ENCODE data around the gene EPHB2. TPM values are rescaled to one million over a fixed set of nuclear protein-coding genes. Genes with fewer than 3 reads are reported as not detected.

EPHB2 gene
- polyA plus RNA-seq, 1 donor from 2014 or later = 22.8 TPM

DNA sequence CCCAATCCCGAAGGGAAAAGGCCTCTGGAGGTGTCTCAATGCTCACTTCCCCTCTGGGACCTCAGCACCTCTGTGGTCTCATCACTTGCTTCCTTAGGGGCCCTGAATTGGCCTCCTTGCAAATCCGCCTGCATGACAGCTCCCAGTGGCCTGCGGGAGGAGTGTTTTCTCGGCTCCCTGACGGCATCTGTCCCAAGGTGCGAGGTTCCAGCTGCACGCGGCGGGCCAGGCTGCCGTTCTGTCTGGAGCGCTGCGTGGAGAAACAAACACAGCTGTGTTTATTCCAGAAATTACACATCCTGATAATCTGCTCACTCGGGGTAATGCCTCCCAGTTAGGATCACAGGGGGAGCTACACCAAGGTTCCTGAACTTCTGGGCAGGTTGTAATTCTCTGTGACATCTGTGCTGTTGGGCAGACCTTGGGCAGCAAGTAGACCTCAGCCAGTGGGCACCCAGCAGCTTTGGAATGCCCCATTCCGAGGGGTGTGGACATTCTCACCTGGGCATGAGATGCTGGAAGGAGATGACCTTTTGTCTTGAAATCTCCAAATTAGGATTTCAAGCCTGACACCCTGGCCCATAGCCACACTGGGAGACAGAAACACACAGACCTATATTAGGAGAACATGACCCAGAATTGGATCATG is 18.2 kb downstream of the EPHB2 start:
- Histone ChIP-seq H3K4me3 (ENCODE audit: low read length) (no peak overlapping the region), H3K79me2 (replicated peaks; ENCODE audit: insufficient read depth, low read length) (peaks cover 14% of the 10 kb centered on the region), H3F3A (ENCODE audit: insufficient read depth, low read length, poor library complexity, severe bottlenecking) (no peaks in the 10 kb centered on the region), H4K20me1 (ENCODE audit: insufficient read depth) (peaks cover 4% of the 10 kb centered on the region), H3K27me3 (ENCODE audit: insufficient read depth, low read depth, low read length) (no peaks in the 10 kb centered on the region), H3K27ac (ENCODE audit: low read length) (no peak overlapping the region), H3K4me2 (ENCODE audit: low read length) (no peak overlapping the region), H3K9me3 (ENCODE audit: low read length) (no peaks in the 10 kb centered on the region), H3K36me3 (ENCODE audit: insufficient read depth, low read length) (no peaks in the 10 kb centered on the region), H2AFZ (ENCODE audit: low read depth, low read length) (no peak overlapping the region), H3K9ac (ENCODE audit: low read length) (no peak overlapping the region), H3K9me2 (ENCODE audit: insufficient read depth, low read length) (no peaks in the 10 kb centered on the region)
- TF ChIP-seq EZH2 (IDR thresholded peaks at IDR 0.05; ENCODE audit: borderline replicate concordance, insufficient read depth, low read length, poor library complexity, severe bottlenecking) = no peak
- TF ChIP-seq MXI1 (conservative IDR thresholded peaks at IDR 0.05; ENCODE audit: poor library complexity, severe bottlenecking) = no peak
- TF ChIP-seq, protein P1, sequence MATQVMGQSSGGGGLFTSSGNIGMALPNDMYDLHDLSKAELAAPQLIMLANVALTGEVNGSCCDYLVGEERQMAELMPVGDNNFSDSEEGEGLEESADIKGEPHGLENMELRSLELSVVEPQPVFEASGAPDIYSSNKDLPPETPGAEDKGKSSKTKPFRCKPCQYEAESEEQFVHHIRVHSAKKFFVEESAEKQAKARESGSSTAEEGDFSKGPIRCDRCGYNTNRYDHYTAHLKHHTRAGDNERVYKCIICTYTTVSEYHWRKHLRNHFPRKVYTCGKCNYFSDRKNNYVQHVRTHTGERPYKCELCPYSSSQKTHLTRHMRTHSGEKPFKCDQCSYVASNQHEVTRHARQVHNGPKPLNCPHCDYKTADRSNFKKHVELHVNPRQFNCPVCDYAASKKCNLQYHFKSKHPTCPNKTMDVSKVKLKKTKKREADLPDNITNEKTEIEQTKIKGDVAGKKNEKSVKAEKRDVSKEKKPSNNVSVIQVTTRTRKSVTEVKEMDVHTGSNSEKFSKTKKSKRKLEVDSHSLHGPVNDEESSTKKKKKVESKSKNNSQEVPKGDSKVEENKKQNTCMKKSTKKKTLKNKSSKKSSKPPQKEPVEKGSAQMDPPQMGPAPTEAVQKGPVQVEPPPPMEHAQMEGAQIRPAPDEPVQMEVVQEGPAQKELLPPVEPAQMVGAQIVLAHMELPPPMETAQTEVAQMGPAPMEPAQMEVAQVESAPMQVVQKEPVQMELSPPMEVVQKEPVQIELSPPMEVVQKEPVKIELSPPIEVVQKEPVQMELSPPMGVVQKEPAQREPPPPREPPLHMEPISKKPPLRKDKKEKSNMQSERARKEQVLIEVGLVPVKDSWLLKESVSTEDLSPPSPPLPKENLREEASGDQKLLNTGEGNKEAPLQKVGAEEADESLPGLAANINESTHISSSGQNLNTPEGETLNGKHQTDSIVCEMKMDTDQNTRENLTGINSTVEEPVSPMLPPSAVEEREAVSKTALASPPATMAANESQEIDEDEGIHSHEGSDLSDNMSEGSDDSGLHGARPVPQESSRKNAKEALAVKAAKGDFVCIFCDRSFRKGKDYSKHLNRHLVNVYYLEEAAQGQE (IDR thresholded peaks at IDR 0.05; ENCODE audit: borderline replicate concordance) = no peak
- no peak for TF ChIP-seq POLR2AphosphoS5 (IDR thresholded peaks at IDR 0.05)
- no peak for TF ChIP-seq SMC3 (conservative IDR thresholded peaks at IDR 0.05; ENCODE audit: poor library complexity)
- TF ChIP-seq, protein P2, sequence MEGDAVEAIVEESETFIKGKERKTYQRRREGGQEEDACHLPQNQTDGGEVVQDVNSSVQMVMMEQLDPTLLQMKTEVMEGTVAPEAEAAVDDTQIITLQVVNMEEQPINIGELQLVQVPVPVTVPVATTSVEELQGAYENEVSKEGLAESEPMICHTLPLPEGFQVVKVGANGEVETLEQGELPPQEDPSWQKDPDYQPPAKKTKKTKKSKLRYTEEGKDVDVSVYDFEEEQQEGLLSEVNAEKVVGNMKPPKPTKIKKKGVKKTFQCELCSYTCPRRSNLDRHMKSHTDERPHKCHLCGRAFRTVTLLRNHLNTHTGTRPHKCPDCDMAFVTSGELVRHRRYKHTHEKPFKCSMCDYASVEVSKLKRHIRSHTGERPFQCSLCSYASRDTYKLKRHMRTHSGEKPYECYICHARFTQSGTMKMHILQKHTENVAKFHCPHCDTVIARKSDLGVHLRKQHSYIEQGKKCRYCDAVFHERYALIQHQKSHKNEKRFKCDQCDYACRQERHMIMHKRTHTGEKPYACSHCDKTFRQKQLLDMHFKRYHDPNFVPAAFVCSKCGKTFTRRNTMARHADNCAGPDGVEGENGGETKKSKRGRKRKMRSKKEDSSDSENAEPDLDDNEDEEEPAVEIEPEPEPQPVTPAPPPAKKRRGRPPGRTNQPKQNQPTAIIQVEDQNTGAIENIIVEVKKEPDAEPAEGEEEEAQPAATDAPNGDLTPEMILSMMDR (IDR thresholded peaks at IDR 0.05; ENCODE audit: poor library complexity, severe bottlenecking) = no peak
- TF ChIP-seq EP300 (conservative IDR thresholded peaks at IDR 0.05; ENCODE audit: poor library complexity, severe bottlenecking) = no peak
- TF ChIP-seq RAD21 (conservative IDR thresholded peaks at IDR 0.05) = no peak

DNA sequence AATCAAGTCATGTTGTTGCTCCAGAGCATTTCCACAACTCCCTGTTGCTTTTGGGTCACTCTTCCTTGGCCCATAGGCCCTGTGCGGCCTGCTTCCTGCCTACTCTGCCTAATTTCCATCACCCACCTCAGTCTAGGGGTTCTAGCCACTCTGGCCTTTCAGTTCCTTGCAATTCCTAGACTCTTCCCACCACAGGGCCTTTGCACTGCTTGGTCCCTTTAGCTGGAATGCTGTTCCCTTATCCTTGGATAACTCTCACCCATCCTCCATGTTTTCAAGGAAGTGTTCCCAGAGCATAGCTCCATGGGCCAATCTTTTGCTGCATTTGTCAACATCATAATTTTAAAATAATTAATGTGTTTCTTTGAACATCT is 18.7 kb downstream of the EPHB2 start:
- Histone ChIP-seq H3K9ac (ENCODE audit: low read length) (no peak overlapping the region), H3K27me3 (ENCODE audit: insufficient read depth, low read depth, low read length) (no peaks in the 10 kb centered on the region), H3K79me2 (replicated peaks; ENCODE audit: insufficient read depth, low read length) (peaks cover 14% of the 10 kb centered on the region), H3K36me3 (ENCODE audit: insufficient read depth, low read length) (no peaks in the 10 kb centered on the region), H3K9me3 (ENCODE audit: low read length) (no peaks in the 10 kb centered on the region), H3K27ac (ENCODE audit: low read length) (no peak overlapping the region), H3K9me2 (ENCODE audit: insufficient read depth, low read length) (no peaks in the 10 kb centered on the region), H4K20me1 (ENCODE audit: insufficient read depth) (no peaks in the 10 kb centered on the region), H2AFZ (ENCODE audit: low read depth, low read length) (no peak overlapping the region), H3F3A (ENCODE audit: insufficient read depth, low read length, poor library complexity, severe bottlenecking) (no peaks in the 10 kb centered on the region), H3K4me3 (ENCODE audit: low read length) (no peak overlapping the region), H3K4me2 (ENCODE audit: low read length) (no peak overlapping the region)
- TF ChIP-seq, protein P2 (IDR thresholded peaks at IDR 0.05; ENCODE audit: poor library complexity, severe bottlenecking) = no peak
- TF ChIP-seq EP300 (conservative IDR thresholded peaks at IDR 0.05; ENCODE audit: poor library complexity, severe bottlenecking) (no peak), EZH2 (IDR thresholded peaks at IDR 0.05; ENCODE audit: borderline replicate concordance, insufficient read depth, low read length, poor library complexity, severe bottlenecking) (no peak), TAF1 (IDR thresholded peaks at IDR 0.05; ENCODE audit: low read depth) (no peak), POLR2AphosphoS5 (IDR thresholded peaks at IDR 0.05) (no peak)
